ENCODE results near the gene AQP1. TPM values are rescaled to one million over a fixed set of nuclear protein-coding genes. Genes with fewer than 3 reads are reported as not detected.

The AQP1 gene
- total RNA-seq, 1 donor from 2014 or later, result 67.8 TPM

GRCh38 chr7:30915751-30916150, 4.1 kb downstream of the AQP1 start:
- no peaks in the 10 kb centered on the region for H3K9me3 ChIP-seq (ENCODE audit: control insufficient read depth in 3 of 3, low read length in 3 of 3)
- peak overlapping the region in 2 of 3 donors; percentile 20 to 49 for H3K4me3 ChIP-seq (ENCODE audit: low read length in 3 of 3)
- H3K4me1 ChIP-seq (ENCODE audit: control insufficient read depth in 3 of 3, insufficient read depth in 3 of 3, low read length in 3 of 3), result peaks cover 47 to 52% (median 48%) of the 10 kb centered on the region in 3 donors
- H3K27me3 ChIP-seq (ENCODE audit: control insufficient read depth in 3 of 3, insufficient read depth in 3 of 3, low read length in 3 of 3), result no peaks in the 10 kb centered on the region
- H3K36me3 ChIP-seq (ENCODE audit: control insufficient read depth in 3 of 3, insufficient read depth in 3 of 3, low read length in 3 of 3), result no peaks in the 10 kb centered on the region
- peak overlapping the region; percentile 30 for H3K27ac ChIP-seq (ENCODE audit: low read depth, low read length)
- peak overlapping the region in 2 of 3 donors; percentile 57 to 76 for H3K9ac ChIP-seq (ENCODE audit: low read depth in 1 of 3, low read length in 3 of 3)

- peak overlapping the region in 2 of 3 donors; percentile 40 to 57 for H3K9ac ChIP-seq (ENCODE audit: low read depth in 1 of 3, low read length in 3 of 3)
- H3K4me3 ChIP-seq (ENCODE audit: low read length in 3 of 3), result peak overlapping the region in 2 of 3 donors; percentile 20 to 49
- H3K4me1 ChIP-seq (ENCODE audit: control insufficient read depth in 3 of 3, insufficient read depth in 3 of 3, low read length in 3 of 3), result peaks cover 48 to 52% (median 48%) of the 10 kb centered on the region in 3 donors
Observed at GRCh38 chr7:30916255-30916654, 4.6 kb downstream of the AQP1 start.

DNA sequence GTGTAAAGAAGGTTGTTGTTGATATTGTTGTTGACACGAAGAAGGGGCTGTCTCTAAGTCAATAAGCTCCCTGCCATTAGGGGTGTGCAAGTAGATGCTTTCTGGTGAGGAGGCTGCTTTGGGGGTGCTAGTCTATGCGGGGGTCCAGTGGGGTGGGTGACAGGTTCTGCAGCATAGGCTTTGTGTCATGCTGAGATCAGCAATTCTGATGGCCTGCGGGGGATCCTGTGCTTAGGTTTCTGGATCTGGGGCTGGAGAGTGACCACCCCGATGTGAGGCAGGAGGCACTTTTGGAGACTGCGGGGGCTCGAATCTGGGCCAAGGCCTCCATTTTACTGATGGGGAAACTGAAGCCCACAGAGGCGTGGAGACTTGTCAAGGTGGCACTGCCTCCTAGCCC, 5.1 kb downstream of the AQP1 start:
- no peaks in the 10 kb centered on the region for H3K36me3 ChIP-seq (ENCODE audit: control insufficient read depth in 3 of 3, insufficient read depth in 3 of 3, low read length in 3 of 3)
- no peaks in the 10 kb centered on the region for H3K9me3 ChIP-seq (ENCODE audit: control insufficient read depth in 3 of 3, low read length in 3 of 3)
- no peak overlapping the region for H3K27ac ChIP-seq (ENCODE audit: low read depth, low read length)
- no peaks in the 10 kb centered on the region for H3K27me3 ChIP-seq (ENCODE audit: control insufficient read depth in 3 of 3, insufficient read depth in 3 of 3, low read length in 3 of 3)
- H3K4me1 ChIP-seq (ENCODE audit: control insufficient read depth in 3 of 3, insufficient read depth in 3 of 3, low read length in 3 of 3), result peaks cover 52 to 56% (median 53%) of the 10 kb centered on the region in 3 donors
- no peak overlapping the region for H3K9ac ChIP-seq (ENCODE audit: low read depth in 1 of 3, low read length in 3 of 3)
- H3K4me3 ChIP-seq (ENCODE audit: low read length in 3 of 3), result no peak overlapping the region

More at GRCh38 chr7:30916255-30916654, 4.6 kb downstream of the AQP1 start:
- no peaks in the 10 kb centered on the region for H3K36me3 ChIP-seq (ENCODE audit: control insufficient read depth in 3 of 3, insufficient read depth in 3 of 3, low read length in 3 of 3)
- H3K27ac ChIP-seq (ENCODE audit: low read depth, low read length), result peak overlapping the region; percentile 30
- H3K27me3 ChIP-seq (ENCODE audit: control insufficient read depth in 3 of 3, insufficient read depth in 3 of 3, low read length in 3 of 3), result no peaks in the 10 kb centered on the region
- no peaks in the 10 kb centered on the region for H3K9me3 ChIP-seq (ENCODE audit: control insufficient read depth in 3 of 3, low read length in 3 of 3)

DNA sequence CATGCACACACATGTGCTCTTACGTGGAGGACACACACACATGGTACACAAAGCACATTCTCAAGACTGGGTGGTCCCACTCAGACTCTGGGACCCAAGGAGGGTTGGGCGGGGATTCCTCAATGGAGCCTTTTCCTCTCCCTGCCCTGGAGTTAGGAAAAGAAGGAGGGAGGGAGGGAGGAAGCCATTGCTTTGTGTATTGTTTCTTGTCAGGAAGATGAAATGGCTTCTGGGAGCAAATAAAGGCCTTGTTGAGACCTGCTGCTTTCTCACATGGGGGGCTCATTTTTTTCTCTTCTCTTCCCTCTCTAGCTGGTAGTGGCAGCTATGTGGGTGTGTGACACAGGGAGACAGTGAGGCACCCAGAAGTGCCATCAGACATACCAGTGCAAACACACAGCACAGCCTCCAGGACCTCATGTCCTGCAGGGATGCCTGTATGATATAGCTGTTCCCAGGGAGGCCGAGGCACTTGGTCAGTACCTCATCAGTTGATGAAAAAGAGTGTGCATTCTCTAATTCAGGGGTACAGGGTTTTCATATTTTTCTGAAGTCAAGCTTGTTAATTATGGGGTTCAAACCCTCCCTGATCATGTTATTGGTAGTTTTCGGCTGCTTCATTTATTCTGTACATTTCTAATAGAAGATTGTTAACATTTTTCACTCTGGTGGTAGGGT, 5.7 kb downstream of the AQP1 start:
- H3K4me1 ChIP-seq (ENCODE audit: control insufficient read depth in 3 of 3, insufficient read depth in 3 of 3, low read length in 3 of 3), result peaks cover 51 to 52% (median 51%) of the 10 kb centered on the region in 3 donors
- H3K4me3 ChIP-seq (ENCODE audit: low read length in 3 of 3), result no peak overlapping the region
- H3K27me3 ChIP-seq (ENCODE audit: control insufficient read depth in 3 of 3, insufficient read depth in 3 of 3, low read length in 3 of 3), result no peaks in the 10 kb centered on the region
- H3K9ac ChIP-seq (ENCODE audit: low read depth in 1 of 3, low read length in 3 of 3), result no peak overlapping the region
- peaks cover 0 to under 1% (median 0%) of the 10 kb centered on the region in 3 donors for H3K36me3 ChIP-seq (ENCODE audit: control insufficient read depth in 3 of 3, insufficient read depth in 3 of 3, low read length in 3 of 3)
- no peak overlapping the region for H3K27ac ChIP-seq (ENCODE audit: low read depth, low read length)
- no peaks in the 10 kb centered on the region for H3K9me3 ChIP-seq (ENCODE audit: control insufficient read depth in 3 of 3, low read length in 3 of 3)

GRCh38 chr7:30918676-30919075, 7.0 kb downstream of the AQP1 start:
- Histone ChIP-seq H3K4me3 (ENCODE audit: low read length in 3 of 3) (no peak overlapping the region), H3K27me3 (ENCODE audit: control insufficient read depth in 3 of 3, insufficient read depth in 3 of 3, low read length in 3 of 3) (no peaks in the 10 kb centered on the region), H3K4me1 (ENCODE audit: control insufficient read depth in 3 of 3, insufficient read depth in 3 of 3, low read length in 3 of 3) (peaks cover 42 to 48% (median 46%) of the 10 kb centered on the region in 3 donors), H3K27ac (ENCODE audit: low read depth, low read length) (peak overlapping the region; percentile 9), H3K9ac (ENCODE audit: low read depth in 1 of 3, low read length in 3 of 3) (peak overlapping the region in 2 of 3 donors; percentile 51 to 54), H3K9me3 (ENCODE audit: control insufficient read depth in 3 of 3, low read length in 3 of 3) (no peaks in the 10 kb centered on the region), H3K36me3 (ENCODE audit: control insufficient read depth in 3 of 3, insufficient read depth in 3 of 3, low read length in 3 of 3) (peaks cover 0 to 5% (median 2%) of the 10 kb centered on the region in 3 donors)

GRCh38 chr7:30920021-30920583, 8.4 kb downstream of the AQP1 start:
- Histone ChIP-seq H3K4me1 (ENCODE audit: control insufficient read depth in 3 of 3, insufficient read depth in 3 of 3, low read length in 3 of 3) (peaks cover 36 to 39% (median 37%) of the 10 kb centered on the region in 3 donors), H3K4me3 (ENCODE audit: low read length in 3 of 3) (peak overlapping the region in 1 of 3 donors; percentile 38), H3K27ac (ENCODE audit: low read depth, low read length) (peak overlapping the region; percentile 52), H3K9me3 (ENCODE audit: control insufficient read depth in 3 of 3, low read length in 3 of 3) (no peaks in the 10 kb centered on the region), H3K36me3 (ENCODE audit: control insufficient read depth in 3 of 3, insufficient read depth in 3 of 3, low read length in 3 of 3) (peaks cover 0 to 8% (median 5%) of the 10 kb centered on the region in 3 donors), H3K9ac (ENCODE audit: low read depth in 1 of 3, low read length in 3 of 3) (no peak overlapping the region), H3K27me3 (ENCODE audit: control insufficient read depth in 3 of 3, insufficient read depth in 3 of 3, low read length in 3 of 3) (no peaks in the 10 kb centered on the region)

DNA sequence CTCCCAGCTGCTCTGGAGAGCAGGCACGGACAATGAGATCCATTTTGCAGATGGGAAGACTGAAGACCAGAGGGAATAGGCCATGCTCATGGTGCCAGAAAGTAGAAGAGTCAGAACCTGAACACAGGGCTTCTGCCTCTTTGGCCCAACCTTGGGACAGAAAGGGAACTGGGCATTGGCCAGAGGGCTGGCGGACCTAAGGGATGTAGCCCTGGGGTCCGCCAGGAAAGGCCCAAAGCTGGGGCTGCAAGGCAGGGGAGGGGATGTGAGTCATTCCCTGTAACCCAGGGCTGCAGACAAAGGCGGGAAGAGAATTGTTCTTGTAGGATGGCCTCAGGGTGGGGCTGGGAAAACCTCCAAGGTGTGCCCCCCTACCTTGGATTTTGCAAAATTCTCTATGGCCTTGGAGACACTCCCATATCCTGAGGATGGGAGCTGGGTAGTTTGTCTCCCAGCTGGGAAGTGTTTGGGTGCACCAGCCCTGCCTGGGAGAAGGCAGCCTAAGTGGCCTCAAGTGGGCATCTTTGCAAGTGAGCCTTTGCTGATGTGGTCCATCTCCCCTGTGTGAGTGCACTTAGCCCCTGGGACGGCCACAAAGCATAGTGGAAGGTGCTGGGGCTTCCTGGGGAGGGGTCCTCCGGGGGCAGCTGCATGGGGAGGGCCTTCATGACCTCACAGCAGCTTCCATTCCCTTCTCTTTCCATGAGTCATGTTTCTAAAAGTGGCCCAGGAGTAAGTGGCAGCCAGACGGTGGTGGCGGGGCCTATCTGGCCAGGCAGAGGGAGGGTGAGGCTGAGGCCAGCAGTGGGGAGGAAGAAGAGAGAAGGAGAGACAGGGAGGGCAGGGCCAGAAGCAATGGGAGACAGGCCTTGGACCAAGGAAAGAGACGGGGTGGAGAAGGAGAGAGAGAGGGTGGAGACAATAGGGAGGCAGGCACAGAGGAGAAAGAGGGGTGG, 9.2 kb downstream of the AQP1 start:
- peak overlapping the region in 2 of 3 donors; percentile 7 to 35 for H3K4me3 ChIP-seq (ENCODE audit: low read length in 3 of 3)
- peaks cover 34 to 39% (median 35%) of the 10 kb centered on the region in 3 donors for H3K4me1 ChIP-seq (ENCODE audit: control insufficient read depth in 3 of 3, insufficient read depth in 3 of 3, low read length in 3 of 3)
- H3K9me3 ChIP-seq (ENCODE audit: control insufficient read depth in 3 of 3, low read length in 3 of 3), result no peaks in the 10 kb centered on the region
- H3K27me3 ChIP-seq (ENCODE audit: control insufficient read depth in 3 of 3, insufficient read depth in 3 of 3, low read length in 3 of 3), result no peaks in the 10 kb centered on the region
- peak overlapping the region in 2 of 3 donors; percentile 25 to 53 for H3K9ac ChIP-seq (ENCODE audit: low read depth in 1 of 3, low read length in 3 of 3)
- H3K36me3 ChIP-seq (ENCODE audit: control insufficient read depth in 3 of 3, insufficient read depth in 3 of 3, low read length in 3 of 3), result peaks cover 0 to 8% (median 5%) of the 10 kb centered on the region in 3 donors
- peak overlapping the region; percentile 52 for H3K27ac ChIP-seq (ENCODE audit: low read depth, low read length)

GRCh38 chr7:30921540-30922401, 10.1 kb downstream of the AQP1 start:
- peak overlapping the region in 2 of 3 donors; percentile 8 to 53 for H3K9ac ChIP-seq (ENCODE audit: low read depth in 1 of 3, low read length in 3 of 3)
- H3K36me3 ChIP-seq (ENCODE audit: control insufficient read depth in 3 of 3, insufficient read depth in 3 of 3, low read length in 3 of 3), result peaks cover 0 to 8% (median 5%) of the 10 kb centered on the region in 3 donors
- peaks cover 34 to 39% (median 35%) of the 10 kb centered on the region in 3 donors for H3K4me1 ChIP-seq (ENCODE audit: control insufficient read depth in 3 of 3, insufficient read depth in 3 of 3, low read length in 3 of 3)
- H3K9me3 ChIP-seq (ENCODE audit: control insufficient read depth in 3 of 3, low read length in 3 of 3), result no peaks in the 10 kb centered on the region
- H3K4me3 ChIP-seq (ENCODE audit: low read length in 3 of 3), result peak overlapping the region in 1 of 3 donors; percentile 35
- peak overlapping the region; percentile 52 for H3K27ac ChIP-seq (ENCODE audit: low read depth, low read length)
- H3K27me3 ChIP-seq (ENCODE audit: control insufficient read depth in 3 of 3, insufficient read depth in 3 of 3, low read length in 3 of 3), result no peaks in the 10 kb centered on the region

- no peak overlapping the region for H3K4me3 ChIP-seq (ENCODE audit: low read length in 3 of 3)
- peaks cover 0 to 4% (median 3%) of the 10 kb centered on the region in 3 donors for H3K9me3 ChIP-seq (ENCODE audit: control insufficient read depth in 3 of 3, low read length in 3 of 3)
- peaks cover 0 to 13% (median 5%) of the 10 kb centered on the region in 3 donors for H3K36me3 ChIP-seq (ENCODE audit: control insufficient read depth in 3 of 3, insufficient read depth in 3 of 3, low read length in 3 of 3)
- no peaks in the 10 kb centered on the region for H3K27me3 ChIP-seq (ENCODE audit: control insufficient read depth in 3 of 3, insufficient read depth in 3 of 3, low read length in 3 of 3)
- H3K27ac ChIP-seq (ENCODE audit: low read depth, low read length), result no peak overlapping the region
- no peak overlapping the region for H3K9ac ChIP-seq (ENCODE audit: low read depth in 1 of 3, low read length in 3 of 3)
- H3K4me1 ChIP-seq (ENCODE audit: control insufficient read depth in 3 of 3, insufficient read depth in 3 of 3, low read length in 3 of 3), result peaks cover 34 to 37% (median 35%) of the 10 kb centered on the region in 3 donors
Observed at GRCh38 chr7:30922596-30922995, 10.9 kb downstream of the AQP1 start.
